HEK293 (cell line): ENCODE results near the gene EFEMP2.

Experiments
- CTCF ChIA-PET: fragments of 350-600 bp; formaldehyde crosslinking; extraction: SDS; loops from one replicate; lab custom pipeline; 2021; ENCODE audit warnings: antibody characterized with exemption; lab: Yijun Ruan, JAX
- POLR2A ChIA-PET: fragments of 300-600 bp; formaldehyde crosslinking; extraction: SDS; loops from one replicate; lab custom pipeline; 2020; ENCODE audit warnings: antibody characterized with exemption, inconsistent platforms; lab: Yijun Ruan, JAX
- H3K27ac ChIP-seq: fragments of 200-500 bp; sonication (Bioruptor generic); 2 replicates; pipeline ENCODE4 v1.5.1; 2014; ENCODE audit warnings: low read depth, low read length, control low read depth, inconsistent platforms; ENCODE audit errors: extremely low read depth
- H3K36me3 ChIP-seq, 2 experiments: fragments of 200-500 bp in 1 of 2; sonication (Bioruptor generic) in 1 of 2; 1 replicate in 1 of 2; 2 replicates in 1 of 2; pipeline ENCODE4 v1.5.1; 2014 to 2017; ENCODE audit warnings: inconsistent platforms in 2 of 2, low read length in 2 of 2; ENCODE audit not compliant: control insufficient read depth in 2 of 2, insufficient read depth in 1 of 2
- H3K4me1 ChIP-seq: fragments of 200-500 bp; sonication (Bioruptor generic); 2 replicates; pipeline ENCODE4 v1.5.1; 2014; ENCODE audit warnings: mild to moderate bottlenecking, low read length, inconsistent platforms; ENCODE audit not compliant: control insufficient read depth, insufficient read depth
- H3K4me3 ChIP-seq: 2 replicates; pipeline ENCODE4 v1.5.1; 2011; ENCODE audit warnings: low read depth, mild to moderate bottlenecking, control low read depth, low read length, moderate library complexity
- H3K9me3 ChIP-seq: fragments of 200-500 bp; sonication (Bioruptor generic); 2 replicates; pipeline ENCODE4 v1.5.1; 2014; ENCODE audit warnings: low read depth, low read length, inconsistent platforms; ENCODE audit not compliant: control insufficient read depth, insufficient read depth
- MYNN ChIP-seq: fragments of 450-650 bp; formaldehyde crosslinking; IDR thresholded peaks from 2 replicates; pipeline ENCODE4 v1.5.1; 2016; ENCODE audit warnings: missing biosample characterization, missing genetic modification characterization, borderline replicate concordance
- RBAK ChIP-seq: fragments of 450-650 bp; formaldehyde crosslinking; IDR thresholded peaks from 2 replicates; pipeline ENCODE4 v1.5.1; 2016; ENCODE audit warnings: missing biosample characterization, missing genetic modification characterization
- SCRT2 ChIP-seq: fragments of 450-650 bp; formaldehyde crosslinking; IDR thresholded peaks from 2 replicates; pipeline ENCODE4 v1.5.1; 2016; ENCODE audit warnings: missing biosample characterization, missing genetic modification characterization
- TSHZ1 ChIP-seq: fragments of 450-650 bp; formaldehyde crosslinking; IDR thresholded peaks from 2 replicates; pipeline ENCODE4 v1.5.1; 2016; ENCODE audit warnings: missing biosample characterization, missing genetic modification characterization, borderline replicate concordance
- ZNF16 ChIP-seq: fragments of 450-650 bp; formaldehyde crosslinking; IDR thresholded peaks from 2 replicates; pipeline ENCODE4 v1.5.1; 2016; ENCODE audit warnings: low read depth, missing biosample characterization, missing genetic modification characterization
- ZNF174 ChIP-seq: fragments of 450-650 bp; formaldehyde crosslinking; IDR thresholded peaks from 2 replicates; pipeline ENCODE4 v1.5.0; 2017; ENCODE audit warnings: missing biosample characterization, mild to moderate bottlenecking, missing genetic modification characterization
- ZNF18 ChIP-seq: fragments of 450-650 bp; formaldehyde crosslinking; IDR thresholded peaks from 2 replicates; pipeline ENCODE4 v1.5.1; 2016; ENCODE audit warnings: missing biosample characterization, missing genetic modification characterization
- ZNF2 ChIP-seq: fragments of 450-650 bp; formaldehyde crosslinking; IDR thresholded peaks from 2 replicates; pipeline ENCODE4 v1.5.1; 2016; ENCODE audit warnings: missing biosample characterization, missing genetic modification characterization
- ZNF214 ChIP-seq: fragments of 450-650 bp; formaldehyde crosslinking; IDR thresholded peaks from 2 replicates; pipeline ENCODE4 v1.5.1; 2017; ENCODE audit warnings: missing biosample characterization, mild to moderate bottlenecking, missing genetic modification characterization, borderline replicate concordance
- ZNF248 ChIP-seq: fragments of 450-650 bp; formaldehyde crosslinking; IDR thresholded peaks from 2 replicates; pipeline ENCODE4 v1.5.1; 2017; ENCODE audit warnings: missing biosample characterization, missing genetic modification characterization
- ZNF302 ChIP-seq: fragments of 450-650 bp; formaldehyde crosslinking; IDR thresholded peaks from 2 replicates; pipeline ENCODE4 v1.5.1; 2016; ENCODE audit warnings: missing biosample characterization, missing genetic modification characterization, low read depth
- ZNF488 ChIP-seq: fragments of 450-650 bp; formaldehyde crosslinking; IDR thresholded peaks from 2 replicates; pipeline ENCODE4 v1.5.1; 2016; ENCODE audit warnings: missing biosample characterization, missing genetic modification characterization
- ZNF518A ChIP-seq: fragments of 450-650 bp; formaldehyde crosslinking; conservative IDR thresholded peaks from 2 replicates; pipeline ENCODE4 v1.5.1; 2016; ENCODE audit warnings: low read depth, missing biosample characterization, missing genetic modification characterization
- ZSCAN18 ChIP-seq: fragments of 450-650 bp; formaldehyde crosslinking; IDR thresholded peaks from 2 replicates; pipeline ENCODE4 v1.5.1; 2016; ENCODE audit warnings: missing biosample characterization, missing genetic modification characterization
- ZSCAN5A ChIP-seq: fragments of 450-650 bp; formaldehyde crosslinking; IDR thresholded peaks from 2 replicates; pipeline ENCODE4 v1.5.1; 2016; ENCODE audit warnings: missing biosample characterization, missing genetic modification characterization

EFEMP2 gene

GRCh38 chr11:65822776-65823528 is 49.6 kb downstream of the EFEMP2 start (continued):
- TF ChIP-seq SCRT2 (tag by site-specific recombination), result no peak
- TF ChIP-seq ZNF2, result no peak
- TF ChIP-seq ZNF302 (tag by site-specific recombination), result no peak
- no peak for TF ChIP-seq ZNF174

- CTCF ChIA-PET, result interaction anchor here (1.2 kb wide), 1 partner anchor 38 kb away, joined by 7 read pairs; no protein-coding TSS in a partner anchor
- POLR2A ChIA-PET, result no interaction called here
- TF ChIP-seq TSHZ1, result no peak
- no peak for TF ChIP-seq ZNF214 (tag by site-specific recombination)
- no peak for TF ChIP-seq ZNF518A (tag by site-specific recombination)
- no peak for TF ChIP-seq ZNF488
- no peak for TF ChIP-seq RBAK (tag by site-specific recombination)
- TF ChIP-seq ZNF16 (tag by site-specific recombination), result no peak
- no peak for TF ChIP-seq MYNN (tag by site-specific recombination)
- no peak for TF ChIP-seq ZNF248 (tag by site-specific recombination)
- no peak for TF ChIP-seq ZSCAN5A (tag by site-specific recombination)
- no peak for TF ChIP-seq SCRT2 (tag by site-specific recombination)
- no peak for TF ChIP-seq ZNF18 (tag by site-specific recombination)
- no peak for TF ChIP-seq ZSCAN18 (tag by site-specific recombination)
- TF ChIP-seq, all 188 proteins: peak for 0
- H3K9me3 ChIP-seq, result no peaks in the 10 kb centered on the region
- H3K4me3 ChIP-seq, result no peak overlapping the region
- no peaks in the 10 kb centered on the region; the same call in 1 of the 2 replicates for H3K4me1 ChIP-seq
- no peaks in the 10 kb centered on the region for H3K36me3 ChIP-seq
- H3K27ac ChIP-seq, result no peak overlapping the region
These were observed 51.5 kb downstream of the EFEMP2 start for GRCh38 chr11:65821107-65821506.
